Activated CD4-positive, alpha-beta T cell treated with anti-CD3 and anti-CD28 coated beads for 1 hour (primary cell): ENCODE results near the gene PLCH1.

Source experiments
- DNase-seq: peaks from one replicate; pipeline ENCODE4 v3.0.0-alpha.2; 2020

Gene PLCH1

GRCh38 chr3:155520463-155520862 is 224.4 kb downstream of the PLCH1 start:
- DNase-seq = no peak

DNA sequence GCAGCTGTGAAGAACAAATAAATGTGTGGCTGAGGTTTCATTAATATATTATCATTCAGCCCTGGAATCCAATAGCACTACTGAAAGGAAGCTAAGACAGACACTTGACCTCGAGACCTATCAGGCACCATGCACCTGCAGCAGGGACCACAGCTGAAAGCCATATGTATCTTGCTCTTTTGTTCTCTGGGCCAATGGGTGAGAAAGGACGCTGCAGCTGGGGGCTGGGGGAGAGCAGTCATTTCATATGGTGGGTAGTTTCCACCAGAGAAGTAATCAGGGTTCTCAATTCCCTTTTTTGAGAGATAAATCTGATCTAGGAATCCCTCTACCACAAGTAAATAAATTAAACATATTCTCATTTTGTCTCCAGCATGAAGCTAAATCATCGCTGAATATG is 225.8 kb downstream of the PLCH1 start:
- DNase-seq = no peak

GRCh38 chr3:155517903-155518302 is 227.0 kb downstream of the PLCH1 start:
- DNase-seq = no peak

DNA sequence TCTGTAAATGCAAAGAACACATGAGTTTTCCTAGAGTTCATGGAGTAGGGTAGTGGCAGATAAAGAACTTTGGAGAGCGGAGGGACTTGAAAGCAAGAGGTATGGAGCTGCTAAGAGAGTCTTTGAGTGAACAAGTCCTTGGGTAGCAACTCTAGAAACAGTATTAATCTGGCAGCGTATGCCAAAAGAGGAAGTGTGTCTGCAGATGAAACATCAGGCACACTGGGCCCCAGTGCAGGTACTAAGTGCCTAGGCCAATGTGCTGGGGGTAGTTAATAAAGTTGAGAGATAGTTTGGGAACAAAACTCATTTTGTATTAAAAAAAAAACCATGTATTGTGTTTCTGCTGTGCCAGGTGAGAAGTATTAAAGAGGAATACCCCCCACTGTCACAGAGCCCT is 228.4 kb downstream of the PLCH1 start:
- DNase-seq = no peak

DNA sequence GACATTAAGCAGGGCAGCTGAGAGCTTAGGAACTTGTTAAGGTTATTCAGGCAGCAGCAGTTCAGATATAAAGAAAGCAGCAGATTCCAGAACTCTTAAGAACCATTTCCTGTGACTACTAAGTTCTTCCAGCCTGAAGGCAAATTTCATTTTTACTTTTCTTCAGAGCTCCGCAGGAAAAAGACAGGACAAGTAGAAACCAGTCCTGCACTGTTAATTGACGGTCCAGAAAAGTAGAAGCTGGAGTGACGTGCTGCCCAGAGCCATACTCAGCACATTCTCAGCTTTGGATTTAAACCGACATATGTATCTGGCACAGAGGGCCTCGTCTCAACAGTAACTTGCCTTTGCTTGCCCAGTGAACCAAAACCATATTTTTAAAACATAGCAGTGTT is 232.0 kb downstream of the PLCH1 start:
- no peak for DNase-seq

- DNase-seq = no peak
These were observed 232.6 kb downstream of the PLCH1 start for GRCh38 chr3:155512175-155512866.

GRCh38 chr3:155504682-155505081 is 240.2 kb downstream of the PLCH1 start:
- DNase-seq = no peak

DNA sequence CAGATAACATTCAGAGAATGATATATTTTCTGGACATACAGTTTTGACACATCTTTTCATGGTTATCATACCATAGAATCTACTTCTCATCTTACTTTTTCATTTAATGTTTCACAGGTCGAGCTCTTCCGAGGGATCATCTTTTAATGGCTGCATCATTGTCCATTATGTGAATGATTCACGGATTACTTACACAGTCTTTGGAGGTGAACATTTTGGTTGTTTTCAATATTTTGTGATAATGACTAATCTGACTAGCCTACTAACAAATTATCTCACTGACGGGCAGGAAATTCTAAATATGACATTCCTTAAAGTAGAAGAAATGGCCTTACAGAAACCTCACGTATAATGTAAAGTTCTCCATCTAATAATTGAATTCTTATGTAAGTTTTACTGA is 242.2 kb downstream of the PLCH1 start:
- DNase-seq = no peak

DNA sequence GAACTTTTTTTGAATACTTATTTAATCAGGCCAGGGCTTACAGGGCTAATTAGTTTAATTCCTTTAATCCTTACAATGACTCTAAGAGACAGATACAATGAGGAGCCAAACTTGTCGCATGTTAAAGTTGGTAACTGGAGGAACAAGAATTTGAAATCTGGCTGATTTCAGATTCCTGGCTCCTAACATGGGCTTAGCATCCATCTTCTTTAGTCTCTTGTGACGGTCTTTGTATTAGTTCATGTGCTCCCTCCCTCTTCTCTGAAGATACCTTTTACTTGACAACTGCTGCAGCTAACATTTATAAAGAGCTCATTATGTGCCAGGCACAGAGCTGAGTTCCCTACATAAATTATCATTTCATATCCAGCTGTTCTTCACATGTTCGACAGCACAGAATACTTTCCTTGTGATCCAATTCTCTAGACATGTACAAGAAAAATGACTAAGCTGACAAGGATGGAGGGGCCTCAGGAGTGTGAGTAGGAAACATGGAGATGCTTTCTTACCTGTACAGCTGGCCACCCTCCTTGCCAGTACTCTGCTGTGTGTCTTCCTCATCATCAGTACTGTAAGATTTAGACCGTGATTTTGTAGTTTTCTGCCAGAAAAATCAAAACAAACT is 244.6 kb downstream of the PLCH1 start:
- no peak for DNase-seq

- DNase-seq = no peak
These were observed 246.8 kb downstream of the PLCH1 start for GRCh38 chr3:155497930-155498647.

GRCh38 chr3:155496206-155496605 is 248.7 kb downstream of the PLCH1 start:
- DNase-seq = no peak

GRCh38 chr3:155495387-155495786 is 249.5 kb downstream of the PLCH1 start:
- no peak for DNase-seq

DNA sequence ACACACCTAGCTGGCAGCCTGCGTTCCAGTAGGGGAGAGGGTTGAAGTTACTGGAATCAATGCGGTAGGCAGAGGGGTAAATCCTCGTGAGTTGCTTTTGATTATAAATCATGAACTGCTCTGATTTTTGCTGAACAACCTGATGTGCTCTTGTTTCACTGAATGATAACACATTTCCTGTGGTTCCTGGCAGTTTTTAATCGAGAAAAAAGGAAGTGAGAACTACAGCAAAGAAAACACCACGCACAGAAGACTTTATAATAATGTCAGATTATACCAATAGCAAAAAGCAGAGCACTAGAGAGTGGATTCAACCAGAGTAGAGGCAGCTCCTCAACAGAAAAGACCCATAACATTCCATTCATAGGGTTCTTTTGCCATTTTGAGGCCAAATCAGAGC is 250.5 kb downstream of the PLCH1 start:
- no peak for DNase-seq

DNA sequence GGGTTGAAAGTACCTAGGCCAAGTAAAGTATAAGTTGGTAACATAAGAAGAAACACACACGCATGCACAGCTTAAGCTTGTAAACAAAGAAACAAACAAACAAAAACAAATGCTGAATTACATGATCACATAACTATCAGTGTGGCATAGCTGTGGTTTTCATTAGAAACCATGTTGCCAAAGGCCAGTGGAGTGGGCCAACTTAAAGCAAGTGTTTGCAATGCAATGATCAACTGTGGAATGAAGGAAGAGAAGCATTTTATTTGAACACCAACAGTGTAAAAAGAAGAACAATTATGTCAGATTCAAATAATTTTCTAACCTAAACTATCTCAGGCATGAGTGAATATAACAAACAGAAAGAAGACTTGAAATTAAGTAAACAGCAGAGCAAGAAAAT is 252.0 kb downstream of the PLCH1 start:
- DNase-seq = no peak

DNA sequence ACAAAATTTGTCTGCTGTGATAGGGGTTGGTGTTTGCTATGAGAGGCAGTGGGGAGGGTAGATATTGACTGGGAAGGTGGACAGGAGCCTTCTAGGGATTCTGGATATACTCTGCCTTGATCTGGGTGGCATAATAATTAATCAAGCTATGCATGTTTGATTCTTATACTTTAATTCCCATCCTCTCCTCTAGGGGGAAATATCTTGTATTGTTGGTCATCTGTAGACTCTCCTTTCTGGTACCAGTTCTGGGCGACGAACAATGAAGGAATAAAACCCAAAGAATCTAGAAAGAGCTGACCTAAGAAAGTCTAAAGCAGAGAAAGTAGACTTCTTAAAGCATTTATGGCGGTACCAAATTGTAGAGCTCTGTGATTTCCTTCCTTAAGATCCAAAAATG is 253.2 kb downstream of the PLCH1 start:
- no peak for DNase-seq

DNA sequence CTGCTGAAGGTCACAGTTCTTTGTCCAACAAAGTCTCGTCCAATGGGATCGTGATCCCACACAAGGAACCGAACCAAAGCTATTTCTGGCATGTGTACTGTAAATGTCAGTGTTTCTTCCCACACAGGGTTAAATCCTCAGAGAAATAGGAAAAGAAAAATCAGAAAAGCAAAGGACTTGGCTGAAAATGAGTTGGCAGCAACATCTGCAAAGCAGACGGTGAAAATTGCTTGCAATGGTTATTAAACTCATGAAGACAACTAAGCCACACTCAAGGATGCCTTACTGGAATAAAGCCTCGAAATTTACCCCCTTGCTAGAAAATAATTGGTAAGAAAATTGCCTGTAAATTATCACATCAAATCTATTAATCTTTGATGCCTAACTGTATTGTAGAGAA is 256.2 kb downstream of the PLCH1 start:
- no peak for DNase-seq

DNA sequence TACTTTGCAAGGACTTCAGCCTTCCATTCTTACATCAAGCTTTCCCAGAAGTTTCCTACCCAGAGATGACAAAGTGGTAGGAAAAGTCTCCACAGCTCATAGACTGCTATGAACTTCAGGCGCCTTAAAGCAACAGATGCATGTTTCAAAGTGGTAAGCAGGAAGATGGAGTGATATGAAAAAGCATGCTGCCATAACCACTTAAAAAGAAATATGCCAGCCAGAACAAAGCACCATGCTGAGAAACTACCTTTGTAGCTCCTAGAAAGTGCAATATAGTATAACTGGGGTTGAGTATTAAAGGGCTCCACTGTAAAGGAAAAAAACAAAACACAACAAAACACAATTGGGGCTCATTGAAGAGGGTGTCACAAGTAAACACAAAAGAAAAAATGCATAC is 259.0 kb downstream of the PLCH1 start:
- DNase-seq = no peak

DNA sequence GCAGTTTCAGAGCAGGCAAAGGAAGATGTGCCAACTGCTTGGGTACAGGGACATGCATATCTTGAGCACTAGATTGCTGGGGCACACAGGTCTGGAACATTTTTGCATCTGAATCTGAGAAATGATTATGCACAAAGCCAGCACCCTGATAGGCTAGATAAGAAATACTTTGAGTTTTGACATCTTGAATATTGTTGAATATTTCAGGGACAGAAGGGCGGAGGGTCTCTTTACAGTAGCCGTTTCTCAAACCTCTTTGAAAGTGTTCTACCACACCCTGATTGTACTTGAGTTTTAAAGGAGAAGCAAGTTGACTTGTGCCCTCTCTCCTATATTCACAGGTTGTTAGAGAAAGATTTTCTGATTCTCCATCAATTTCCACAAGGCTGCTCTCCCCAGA is 263.3 kb downstream of the PLCH1 start:
- no peak for DNase-seq

DNA sequence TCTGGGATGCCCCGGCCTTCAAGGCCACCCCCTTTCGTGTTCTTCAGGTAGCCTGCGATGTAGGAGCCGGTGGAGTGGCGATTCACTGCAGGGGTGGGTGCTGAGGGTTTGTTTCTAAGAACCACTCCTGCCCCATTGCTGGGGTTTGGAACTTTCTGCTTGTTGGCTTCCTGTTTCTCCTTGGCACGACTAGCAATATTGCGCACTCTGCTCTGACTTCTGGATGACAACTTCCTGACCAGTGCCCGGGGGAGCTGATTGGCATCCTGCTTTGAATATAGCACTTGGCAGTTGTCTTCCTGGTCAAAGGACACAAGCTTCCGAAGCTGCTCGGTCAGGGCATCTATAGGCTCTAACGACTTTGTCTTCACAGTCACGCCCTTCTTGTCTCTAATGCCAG is 263.8 kb downstream of the PLCH1 start:
- no peak for DNase-seq

DNA sequence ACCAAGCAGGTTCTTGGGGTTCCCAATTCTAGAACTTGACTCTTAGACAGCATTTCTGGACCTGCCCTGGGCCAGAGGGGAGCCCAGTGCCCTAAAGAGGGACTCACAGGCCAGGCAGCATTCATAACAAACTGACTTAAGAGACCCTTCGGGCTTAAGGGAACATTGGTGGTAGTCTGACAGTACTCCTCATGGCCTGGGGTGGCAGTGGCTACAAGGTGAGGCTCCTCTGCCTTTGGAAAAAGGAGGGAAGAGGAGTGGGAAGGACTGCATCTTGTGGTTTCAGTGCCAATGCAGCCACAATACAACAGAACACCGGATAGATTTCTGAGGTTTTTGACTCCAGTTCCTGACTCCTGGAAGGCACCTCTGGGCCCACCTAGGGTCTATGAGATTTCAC is 279.2 kb downstream of the PLCH1 start:
- no peak for DNase-seq

DNA sequence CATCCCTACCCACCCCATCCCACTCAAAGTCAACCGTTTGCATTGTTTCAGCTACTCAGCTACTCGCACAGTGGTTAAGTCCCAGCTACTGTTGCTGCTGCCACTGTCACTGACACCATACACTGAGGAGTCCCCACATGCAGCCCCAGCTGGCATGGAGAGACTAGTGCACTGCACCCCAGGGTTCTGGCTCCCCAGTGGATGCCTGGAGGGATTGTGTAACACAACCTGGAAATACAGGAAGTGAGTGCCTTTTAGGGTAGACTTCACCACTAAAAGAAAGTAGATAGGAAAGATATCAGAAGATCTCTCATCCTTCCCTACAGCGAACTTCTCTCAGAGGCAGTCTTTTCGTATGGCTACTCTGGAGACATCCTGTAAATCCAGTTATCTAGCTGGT is 282.2 kb downstream of the PLCH1 start:
- DNase-seq = no peak

DNA sequence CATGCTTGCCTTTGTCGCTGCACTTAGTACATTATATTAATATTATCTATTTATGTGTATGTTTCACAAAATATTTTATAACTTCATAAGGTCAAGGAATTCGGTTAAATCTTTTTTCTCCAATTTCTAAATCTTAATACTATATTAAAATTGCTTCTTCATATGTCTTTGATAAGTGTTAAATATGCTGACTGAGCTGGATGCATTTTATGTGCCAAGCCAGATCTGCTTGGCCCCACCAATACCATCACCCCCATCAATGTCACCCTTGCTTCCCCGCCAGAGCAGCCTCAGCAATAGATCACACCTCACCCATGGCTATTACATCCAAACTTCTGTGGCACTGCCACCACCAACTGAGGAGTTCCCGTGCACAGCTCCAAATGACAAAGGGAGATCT is 287.3 kb downstream of the PLCH1 start:
- no peak for DNase-seq

- no peak for DNase-seq
These were observed 289.1 kb downstream of the PLCH1 start for GRCh38 chr3:155455765-155456164.

- DNase-seq = no peak
These were observed 291.4 kb downstream of the PLCH1 start for GRCh38 chr3:155453512-155453911.
